Measurements from ENCODE around the gene TMTC2.

The TMTC2 gene

GRCh38 chr12:82725741-82726140 is 39.0 kb downstream of the TMTC2 start:
- Histone ChIP-seq H3K27ac (ENCODE audit: low read length, poor library complexity, severe bottlenecking) (no peak overlapping the region), H3K23ac (ENCODE audit: low read length in 2 of 2) (no peak overlapping the region), H2BK15ac (ENCODE audit: low read depth, poor library complexity, severe bottlenecking) (no peak overlapping the region), H2BK120ac (ENCODE audit: low read depth, low read length) (no peak overlapping the region), H2AK5ac (ENCODE audit: low read length, severe bottlenecking) (no peak overlapping the region), H3K4me1 (ENCODE audit: control insufficient read depth, insufficient read depth, low read depth, low read length) (no peaks in the 10 kb centered on the region), H3K9ac (ENCODE audit: low read length) (no peak overlapping the region), H2BK12ac (ENCODE audit: low read length in 2 of 2) (no peak overlapping the region), H3K14ac (ENCODE audit: low read length in 2 of 2) (no peak overlapping the region), H3K4me2 (ENCODE audit: low read length, poor library complexity, severe bottlenecking) (no peak overlapping the region), H3K36me3 (ENCODE audit: control insufficient read depth in 1 of 2, insufficient read depth in 2 of 2, low read depth in 1 of 2, low read length in 2 of 2) (peaks cover 0 to 6% of the 10 kb centered on the region in 2 experiments), H3K18ac (ENCODE audit: low read depth in 1 of 2, low read length in 2 of 2) (no peak overlapping the region), H2AFZ (ENCODE audit: low read depth, low read length) (no peak overlapping the region), H3K4me3 (ENCODE audit: insufficient read depth in 1 of 2, low read depth in 1 of 2, low read length in 2 of 2) (no peak overlapping the region), H3K79me1 (replicated peaks; ENCODE audit: low read length, poor library complexity, severe bottlenecking) (no peaks in the 10 kb centered on the region), H2BK5ac (ENCODE audit: low read depth, low read length, poor library complexity, severe bottlenecking) (no peak overlapping the region), H4K91ac (ENCODE audit: low read length) (no peak overlapping the region), H3K9me3 (ENCODE audit: control insufficient read depth, low read length) (no peaks in the 10 kb centered on the region), H4K8ac (ENCODE audit: low read length) (no peak overlapping the region), H3K27me3 (ENCODE audit: control insufficient read depth in 1 of 2, insufficient read depth in 1 of 2, low read length in 2 of 2) (no peaks in the 10 kb centered on the region), H3K4ac (ENCODE audit: low read depth in 1 of 2, low read length in 2 of 2) (no peak overlapping the region)
- 90% methylated on average over 1 of the region's 1 CpG for WGBS
- no peak for DNase-seq

- Histone ChIP-seq H3K27me3 (ENCODE audit: control insufficient read depth in 1 of 2, insufficient read depth in 1 of 2, low read length in 2 of 2) (no peaks in the 10 kb centered on the region), H2AK5ac (ENCODE audit: low read length, severe bottlenecking) (no peak overlapping the region), H3K18ac (ENCODE audit: low read depth in 1 of 2, low read length in 2 of 2) (no peak overlapping the region), H3K36me3 (ENCODE audit: control insufficient read depth in 1 of 2, insufficient read depth in 2 of 2, low read depth in 1 of 2, low read length in 2 of 2) (peaks cover 0 to 6% of the 10 kb centered on the region in 2 experiments), H2BK15ac (ENCODE audit: low read depth, poor library complexity, severe bottlenecking) (no peak overlapping the region), H3K27ac (ENCODE audit: low read length, poor library complexity, severe bottlenecking) (no peak overlapping the region), H3K4me2 (ENCODE audit: low read length, poor library complexity, severe bottlenecking) (no peak overlapping the region), H4K91ac (ENCODE audit: low read length) (no peak overlapping the region), H2BK5ac (ENCODE audit: low read depth, low read length, poor library complexity, severe bottlenecking) (no peak overlapping the region), H2BK120ac (ENCODE audit: low read depth, low read length) (no peak overlapping the region), H3K4me3 (ENCODE audit: insufficient read depth in 1 of 2, low read depth in 1 of 2, low read length in 2 of 2) (no peak overlapping the region), H3K14ac (ENCODE audit: low read length in 2 of 2) (no peak overlapping the region), H3K9me3 (ENCODE audit: control insufficient read depth, low read length) (no peaks in the 10 kb centered on the region), H3K23ac (ENCODE audit: low read length in 2 of 2) (no peak overlapping the region), H4K8ac (ENCODE audit: low read length) (no peak overlapping the region), H3K9ac (ENCODE audit: low read length) (no peak overlapping the region), H3K4me1 (ENCODE audit: control insufficient read depth, insufficient read depth, low read depth, low read length) (no peaks in the 10 kb centered on the region), H3K4ac (ENCODE audit: low read depth in 1 of 2, low read length in 2 of 2) (no peak overlapping the region), H2BK12ac (ENCODE audit: low read length in 2 of 2) (no peak overlapping the region), H3K79me1 (replicated peaks; ENCODE audit: low read length, poor library complexity, severe bottlenecking) (no peaks in the 10 kb centered on the region), H2AFZ (ENCODE audit: low read depth, low read length) (no peak overlapping the region)
- WGBS: 91% methylated on average over 2 of the region's 2 CpGs
- DNase-seq: no peak
These were observed 41.2 kb downstream of the TMTC2 start for GRCh38 chr12:82727886-82728285.

GRCh38 chr12:82728710-82729109 is 42.0 kb downstream of the TMTC2 start:
- no peaks in the 10 kb centered on the region for H3K4me1 ChIP-seq (ENCODE audit: control insufficient read depth, insufficient read depth, low read depth, low read length)
- no peak overlapping the region for H2BK15ac ChIP-seq (ENCODE audit: low read depth, poor library complexity, severe bottlenecking)

GRCh38 chr12:82730953-82731459 is 44.3 kb downstream of the TMTC2 start:
- no peak overlapping the region for H2BK5ac ChIP-seq (ENCODE audit: low read depth, low read length, poor library complexity, severe bottlenecking)
- H3K4me2 ChIP-seq (ENCODE audit: low read length, poor library complexity, severe bottlenecking): no peak overlapping the region
- 93% methylated on average over 7 of the region's 7 CpGs for WGBS
- H3K9me3 ChIP-seq (ENCODE audit: control insufficient read depth, low read length): no peaks in the 10 kb centered on the region
- H3K79me1 ChIP-seq (replicated peaks; ENCODE audit: low read length, poor library complexity, severe bottlenecking): no peaks in the 10 kb centered on the region
- H3K4me3 ChIP-seq (ENCODE audit: insufficient read depth in 1 of 2, low read depth in 1 of 2, low read length in 2 of 2): no peak overlapping the region
- peaks cover 0 to 8% of the 10 kb centered on the region in 2 experiments for H3K36me3 ChIP-seq (ENCODE audit: control insufficient read depth in 1 of 2, insufficient read depth in 2 of 2, low read depth in 1 of 2, low read length in 2 of 2)
- no peak overlapping the region for H3K23ac ChIP-seq (ENCODE audit: low read length in 2 of 2)
- no peak overlapping the region for H3K18ac ChIP-seq (ENCODE audit: low read depth in 1 of 2, low read length in 2 of 2)
- peak overlapping the region; percentile 50 for H3K9ac ChIP-seq (ENCODE audit: low read length)
- no peak overlapping the region for H2AFZ ChIP-seq (ENCODE audit: low read depth, low read length)
- no peak overlapping the region for H3K14ac ChIP-seq (ENCODE audit: low read length in 2 of 2)
- no peak overlapping the region for H4K8ac ChIP-seq (ENCODE audit: low read length)
- no peak overlapping the region for H3K27ac ChIP-seq (ENCODE audit: low read length, poor library complexity, severe bottlenecking)
- H3K4ac ChIP-seq (ENCODE audit: low read depth in 1 of 2, low read length in 2 of 2): no peak overlapping the region
- H2BK15ac ChIP-seq (ENCODE audit: low read depth, poor library complexity, severe bottlenecking): no peak overlapping the region
- no peak for DNase-seq
- H2BK120ac ChIP-seq (ENCODE audit: low read depth, low read length): no peak overlapping the region
- H2AK5ac ChIP-seq (ENCODE audit: low read length, severe bottlenecking): no peak overlapping the region
- H4K91ac ChIP-seq (ENCODE audit: low read length): no peak overlapping the region
- no peak overlapping the region for H2BK12ac ChIP-seq (ENCODE audit: low read length in 2 of 2)
- no peaks in the 10 kb centered on the region for H3K4me1 ChIP-seq (ENCODE audit: control insufficient read depth, insufficient read depth, low read depth, low read length)
- H3K27me3 ChIP-seq (ENCODE audit: control insufficient read depth in 1 of 2, insufficient read depth in 1 of 2, low read length in 2 of 2): no peaks in the 10 kb centered on the region

More at GRCh38 chr12:82728710-82729109, 42.0 kb downstream of the TMTC2 start:
- DNase-seq: no peak
- Histone ChIP-seq H3K4ac (ENCODE audit: low read depth in 1 of 2, low read length in 2 of 2) (no peak overlapping the region), H3K27me3 (ENCODE audit: control insufficient read depth in 1 of 2, insufficient read depth in 1 of 2, low read length in 2 of 2) (no peaks in the 10 kb centered on the region), H3K18ac (ENCODE audit: low read depth in 1 of 2, low read length in 2 of 2) (no peak overlapping the region), H3K4me2 (ENCODE audit: low read length, poor library complexity, severe bottlenecking) (no peak overlapping the region), H3K9me3 (ENCODE audit: control insufficient read depth, low read length) (no peaks in the 10 kb centered on the region), H3K23ac (ENCODE audit: low read length in 2 of 2) (no peak overlapping the region), H4K8ac (ENCODE audit: low read length) (no peak overlapping the region), H3K14ac (ENCODE audit: low read length in 2 of 2) (no peak overlapping the region), H2AFZ (ENCODE audit: low read depth, low read length) (no peak overlapping the region), H2BK12ac (ENCODE audit: low read length in 2 of 2) (no peak overlapping the region), H2BK5ac (ENCODE audit: low read depth, low read length, poor library complexity, severe bottlenecking) (no peak overlapping the region), H3K9ac (ENCODE audit: low read length) (no peak overlapping the region), H3K27ac (ENCODE audit: low read length, poor library complexity, severe bottlenecking) (no peak overlapping the region), H2AK5ac (ENCODE audit: low read length, severe bottlenecking) (no peak overlapping the region), H2BK120ac (ENCODE audit: low read depth, low read length) (no peak overlapping the region), H3K4me3 (ENCODE audit: insufficient read depth in 1 of 2, low read depth in 1 of 2, low read length in 2 of 2) (no peak overlapping the region), H3K36me3 (ENCODE audit: control insufficient read depth in 1 of 2, insufficient read depth in 2 of 2, low read depth in 1 of 2, low read length in 2 of 2) (peaks cover 0 to 6% of the 10 kb centered on the region in 2 experiments), H4K91ac (ENCODE audit: low read length) (peak overlapping the region; percentile 39), H3K79me1 (replicated peaks; ENCODE audit: low read length, poor library complexity, severe bottlenecking) (no peaks in the 10 kb centered on the region)
- WGBS: 95% methylated on average over 22 of the region's 22 CpGs

Measured in mesenchymal stem cell (in vitro differentiated cells and primary cell).